Measurements from ENCODE around the gene ZMYND8. TPM values are rescaled to one million over a fixed set of nuclear protein-coding genes. Genes with fewer than 3 reads are reported as not detected.

Gene ZMYND8
- total and polyA plus RNA-seq, 7 donors: 7.8 to 46.0 (median 24.8) TPM

DNA sequence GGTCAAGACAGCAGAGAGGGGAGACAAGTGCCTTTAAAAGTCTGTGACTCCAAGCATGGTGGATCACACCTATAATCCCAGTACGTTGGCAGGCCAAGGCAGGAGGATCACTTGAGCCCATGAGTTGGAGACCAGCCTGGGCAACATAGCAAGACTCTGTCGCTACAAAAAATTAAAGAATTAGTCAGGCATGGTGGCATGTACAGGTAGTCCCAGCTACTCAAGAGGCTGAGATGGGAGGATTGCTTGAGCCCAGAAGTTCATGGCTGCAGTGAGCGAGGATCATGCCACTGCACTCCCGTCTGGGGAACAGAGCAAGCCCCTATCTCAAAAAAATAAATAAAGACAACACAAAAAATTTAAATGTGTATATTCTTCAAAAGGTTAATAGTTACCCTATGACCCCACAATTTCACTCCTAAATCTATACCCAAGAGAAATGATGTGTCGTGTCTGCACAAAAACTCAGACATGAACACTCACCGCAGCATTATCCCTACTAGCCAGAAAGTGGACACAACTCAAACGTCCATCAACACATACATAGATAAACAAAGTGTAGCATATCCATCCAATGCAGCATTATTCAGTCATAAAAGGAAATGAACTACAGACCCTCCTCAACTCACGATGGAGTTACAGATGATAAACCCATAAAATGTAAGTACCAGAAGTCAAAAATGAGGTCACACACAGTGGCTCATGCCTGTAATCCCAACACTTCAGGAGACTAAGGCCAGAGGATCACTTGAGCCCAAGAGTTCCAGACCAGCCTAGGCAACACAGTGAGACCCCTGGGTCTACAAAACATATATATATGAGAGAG is 23.9 kb downstream of the ZMYND8 start:
- intact Hi-C loops (cut with DNase I): no loop called here
- Histone ChIP-seq H3K27me3 (no peaks in the 10 kb centered on the region), H3K4me3 (no peak overlapping the region), H3K36me3 (peaks cover 0 to under 1% (median 0%) of the 10 kb centered on the region in 4 donors), H3K27ac (peak overlapping the region; percentile 91 to 97 (median 93)), H3K9me3 (no peaks in the 10 kb centered on the region), H3K4me1 (peaks cover 0 to 100% (median 99%) of the 10 kb centered on the region in 4 donors)
- no peak for TF ChIP-seq EP300 (IDR thresholded peaks at IDR 0.05)
- TF ChIP-seq POLR2A (IDR thresholded peaks at IDR 0.05): no peak
- TF ChIP-seq POLR2AphosphoS5 (IDR thresholded peaks at IDR 0.05): no peak
- TF ChIP-seq, protein P1, sequence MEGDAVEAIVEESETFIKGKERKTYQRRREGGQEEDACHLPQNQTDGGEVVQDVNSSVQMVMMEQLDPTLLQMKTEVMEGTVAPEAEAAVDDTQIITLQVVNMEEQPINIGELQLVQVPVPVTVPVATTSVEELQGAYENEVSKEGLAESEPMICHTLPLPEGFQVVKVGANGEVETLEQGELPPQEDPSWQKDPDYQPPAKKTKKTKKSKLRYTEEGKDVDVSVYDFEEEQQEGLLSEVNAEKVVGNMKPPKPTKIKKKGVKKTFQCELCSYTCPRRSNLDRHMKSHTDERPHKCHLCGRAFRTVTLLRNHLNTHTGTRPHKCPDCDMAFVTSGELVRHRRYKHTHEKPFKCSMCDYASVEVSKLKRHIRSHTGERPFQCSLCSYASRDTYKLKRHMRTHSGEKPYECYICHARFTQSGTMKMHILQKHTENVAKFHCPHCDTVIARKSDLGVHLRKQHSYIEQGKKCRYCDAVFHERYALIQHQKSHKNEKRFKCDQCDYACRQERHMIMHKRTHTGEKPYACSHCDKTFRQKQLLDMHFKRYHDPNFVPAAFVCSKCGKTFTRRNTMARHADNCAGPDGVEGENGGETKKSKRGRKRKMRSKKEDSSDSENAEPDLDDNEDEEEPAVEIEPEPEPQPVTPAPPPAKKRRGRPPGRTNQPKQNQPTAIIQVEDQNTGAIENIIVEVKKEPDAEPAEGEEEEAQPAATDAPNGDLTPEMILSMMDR (IDR thresholded peaks at IDR 0.05): no peak
- DNase-seq: no peak
- 82 to 89% methylated on average over 8 of the region's 8 CpGs for WGBS, 2 donors

DNA sequence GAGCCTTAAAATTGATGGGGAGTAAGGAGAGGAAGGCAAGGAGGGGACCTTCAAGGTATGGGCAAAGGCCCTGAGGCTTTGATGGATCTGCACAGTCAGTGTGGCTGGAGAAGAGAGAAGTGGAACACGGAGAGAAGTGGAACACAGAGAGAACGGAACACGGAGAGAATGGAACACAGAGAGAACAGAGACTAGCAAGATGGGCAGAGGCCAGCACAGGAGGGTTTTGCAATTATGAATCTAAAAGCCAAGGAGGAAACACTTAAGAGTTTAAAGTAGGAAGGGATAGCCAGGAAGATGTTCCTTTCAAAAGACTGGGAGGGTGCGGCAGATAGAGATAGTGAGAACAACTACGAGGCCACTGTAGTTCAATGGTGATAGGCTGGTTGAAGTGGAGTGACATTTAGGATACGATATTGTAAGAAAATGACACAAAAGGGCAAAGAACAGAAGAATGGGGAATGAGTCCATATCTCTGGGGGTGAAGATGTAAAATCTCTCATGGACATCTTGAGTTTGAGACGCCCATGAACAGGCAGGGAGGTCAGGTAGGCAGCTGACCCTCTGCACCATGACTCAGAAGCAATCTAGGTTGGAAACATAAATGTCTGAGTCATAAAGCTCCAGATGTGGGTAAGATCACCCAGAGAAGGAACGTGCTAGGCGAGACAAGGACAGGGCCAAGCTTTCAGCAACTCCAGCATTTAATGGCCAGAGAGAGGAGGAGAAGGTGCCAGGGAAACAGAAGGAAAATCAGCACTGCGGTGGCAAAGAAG is 25.4 kb downstream of the ZMYND8 start:
- Histone ChIP-seq H3K9me3 (no peaks in the 10 kb centered on the region), H3K4me1 (peaks cover 0 to 99% (median 95%) of the 10 kb centered on the region in 4 donors), H3K27ac (peak overlapping the region; percentile 91 to 97 (median 93)), H3K4me3 (no peak overlapping the region), H3K36me3 (no peaks in the 10 kb centered on the region), H3K27me3 (no peaks in the 10 kb centered on the region)
- 59 to 80% methylated on average over 10 of the region's 10 CpGs for WGBS, 2 donors
- peak in 1 of 4 donors; percentile 12 for TF ChIP-seq EP300 (IDR thresholded peaks at IDR 0.05)
- peak in 2 of 4 donors; percentile 28 to 51 for TF ChIP-seq POLR2AphosphoS5 (IDR thresholded peaks at IDR 0.05)
- TF ChIP-seq, protein P1 (IDR thresholded peaks at IDR 0.05): no peak
- TF ChIP-seq POLR2A (IDR thresholded peaks at IDR 0.05): no peak
- DNase-seq: no peak
- intact Hi-C loops (cut with DNase I): no loop called here

DNA sequence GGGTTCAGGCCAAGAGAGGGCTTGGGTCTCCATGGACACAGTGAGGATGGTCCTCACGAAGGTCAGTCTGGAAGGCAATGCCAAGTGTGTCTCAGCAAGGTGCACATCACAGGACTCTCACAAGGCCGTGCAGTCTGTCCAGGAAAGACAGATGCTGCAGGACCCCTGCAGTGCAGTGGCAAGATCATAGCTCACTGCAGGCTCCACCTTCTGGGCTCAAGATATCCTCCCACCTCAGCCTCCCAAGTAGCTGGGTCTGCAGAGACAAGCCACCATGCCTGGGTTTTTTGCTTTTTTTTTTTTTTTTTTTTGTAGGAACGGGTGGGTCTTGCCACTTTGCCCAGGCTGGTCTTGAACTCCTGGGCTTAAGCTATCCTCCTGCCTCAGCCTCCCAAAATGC is 26.4 kb downstream of the ZMYND8 start:
- Histone ChIP-seq H3K4me1 (peaks cover 0 to 92% (median 86%) of the 10 kb centered on the region in 4 donors), H3K27ac (peak overlapping the region; percentile 91 to 97 (median 93))
- WGBS, 2 donors: 88 to 93% methylated on average over 3 of the region's 3 CpGs

GRCh38 chr20:47328129-47328528 is 28.4 kb downstream of the ZMYND8 start:
- Histone ChIP-seq H3K27ac (peak overlapping the region; percentile 91 to 97 (median 93)), H3K9me3 (no peaks in the 10 kb centered on the region), H3K27me3 (no peaks in the 10 kb centered on the region), H3K36me3 (no peaks in the 10 kb centered on the region), H3K4me1 (peaks cover 0 to 88% (median 71%) of the 10 kb centered on the region in 4 donors), H3K4me3 (no peak overlapping the region)
- 31 to 78% methylated on average over 1 of the region's 1 CpG for WGBS, 2 donors
- intact Hi-C loops (cut with DNase I): no loop called here
- DNase-seq: no peak
- TF ChIP-seq, protein P1 (IDR thresholded peaks at IDR 0.05): no peak
- no peak for TF ChIP-seq POLR2AphosphoS5 (IDR thresholded peaks at IDR 0.05)
- TF ChIP-seq EP300 (IDR thresholded peaks at IDR 0.05): no peak
- no peak for TF ChIP-seq POLR2A (IDR thresholded peaks at IDR 0.05)

More for the DNA sequence above, 26.4 kb downstream of the ZMYND8 start:
- H3K27me3 ChIP-seq: no peaks in the 10 kb centered on the region
- no peak for DNase-seq
- intact Hi-C loops (cut with DNase I): no loop called here
- no peaks in the 10 kb centered on the region for H3K36me3 ChIP-seq
- no peaks in the 10 kb centered on the region for H3K9me3 ChIP-seq
- TF ChIP-seq, protein P1 (IDR thresholded peaks at IDR 0.05): no peak
- TF ChIP-seq EP300 (IDR thresholded peaks at IDR 0.05) (no peak), POLR2AphosphoS5 (IDR thresholded peaks at IDR 0.05) (no peak), POLR2A (IDR thresholded peaks at IDR 0.05) (no peak)
- H3K4me3 ChIP-seq: no peak overlapping the region
